ENCODE measurements around the gene ROCK2.

Gene ROCK2

GRCh38 chr2:11343368-11343649 is 1.1 kb downstream of the ROCK2 start:
- no peak for DNase-seq (ENCODE audit: low spot score)
- TF ChIP-seq, protein P1, sequence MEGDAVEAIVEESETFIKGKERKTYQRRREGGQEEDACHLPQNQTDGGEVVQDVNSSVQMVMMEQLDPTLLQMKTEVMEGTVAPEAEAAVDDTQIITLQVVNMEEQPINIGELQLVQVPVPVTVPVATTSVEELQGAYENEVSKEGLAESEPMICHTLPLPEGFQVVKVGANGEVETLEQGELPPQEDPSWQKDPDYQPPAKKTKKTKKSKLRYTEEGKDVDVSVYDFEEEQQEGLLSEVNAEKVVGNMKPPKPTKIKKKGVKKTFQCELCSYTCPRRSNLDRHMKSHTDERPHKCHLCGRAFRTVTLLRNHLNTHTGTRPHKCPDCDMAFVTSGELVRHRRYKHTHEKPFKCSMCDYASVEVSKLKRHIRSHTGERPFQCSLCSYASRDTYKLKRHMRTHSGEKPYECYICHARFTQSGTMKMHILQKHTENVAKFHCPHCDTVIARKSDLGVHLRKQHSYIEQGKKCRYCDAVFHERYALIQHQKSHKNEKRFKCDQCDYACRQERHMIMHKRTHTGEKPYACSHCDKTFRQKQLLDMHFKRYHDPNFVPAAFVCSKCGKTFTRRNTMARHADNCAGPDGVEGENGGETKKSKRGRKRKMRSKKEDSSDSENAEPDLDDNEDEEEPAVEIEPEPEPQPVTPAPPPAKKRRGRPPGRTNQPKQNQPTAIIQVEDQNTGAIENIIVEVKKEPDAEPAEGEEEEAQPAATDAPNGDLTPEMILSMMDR (IDR thresholded peaks at IDR 0.05; ENCODE audit: extremely low read depth, insufficient read depth, missing control alignments) = no peak
- in situ Hi-C loops (cut with MboI; ENCODE audit: low pct_unique_long_range_greater_than_20kb, low sequenced_read_pairs, unreplicated experiment) = no loop called here

- TF ChIP-seq, protein P1 (IDR thresholded peaks at IDR 0.05; ENCODE audit: extremely low read depth, insufficient read depth, missing control alignments) = no peak
- in situ Hi-C loops (cut with MboI; ENCODE audit: low pct_unique_long_range_greater_than_20kb, low sequenced_read_pairs, unreplicated experiment) = no loop called here
- DNase-seq (ENCODE audit: low spot score) = no peak
Measured at GRCh38 chr2:11342551-11343367, 1.7 kb downstream of the ROCK2 start.

GRCh38 chr2:11340717-11341116 is 3.7 kb downstream of the ROCK2 start:
- TF ChIP-seq, protein P1 (IDR thresholded peaks at IDR 0.05; ENCODE audit: extremely low read depth, insufficient read depth, missing control alignments) = no peak
- in situ Hi-C loops (cut with MboI; ENCODE audit: low pct_unique_long_range_greater_than_20kb, low sequenced_read_pairs, unreplicated experiment) = no loop called here
- no peak for DNase-seq (ENCODE audit: low spot score)

GRCh38 chr2:11339508-11340083 is 4.8 kb downstream of the ROCK2 start:
- no peak for DNase-seq (ENCODE audit: low spot score)
- in situ Hi-C loops (cut with MboI; ENCODE audit: low pct_unique_long_range_greater_than_20kb, low sequenced_read_pairs, unreplicated experiment) = no loop called here
- TF ChIP-seq, protein P1 (IDR thresholded peaks at IDR 0.05; ENCODE audit: extremely low read depth, insufficient read depth, missing control alignments) = no peak

DNA sequence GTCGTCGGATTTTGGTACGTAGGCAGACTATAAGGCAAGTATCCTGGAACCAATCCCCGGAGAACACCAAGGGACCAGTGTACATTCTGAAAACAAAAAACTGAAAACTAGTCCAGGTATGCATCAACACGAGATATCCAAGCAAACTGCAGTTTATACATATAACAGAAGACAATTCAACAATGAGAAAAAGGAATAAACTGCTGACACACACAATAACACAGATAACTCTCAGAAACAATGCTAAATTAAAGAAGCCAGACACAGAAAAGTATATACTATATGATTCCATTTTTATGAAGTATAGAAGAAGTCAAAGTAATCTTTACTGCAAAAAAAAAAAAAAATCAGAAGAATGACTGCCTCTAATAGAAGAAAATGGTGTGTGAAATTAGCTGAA is 5.9 kb downstream of the ROCK2 start:
- TF ChIP-seq, protein P1 (IDR thresholded peaks at IDR 0.05; ENCODE audit: extremely low read depth, insufficient read depth, missing control alignments) = no peak
- in situ Hi-C loops (cut with MboI; ENCODE audit: low pct_unique_long_range_greater_than_20kb, low sequenced_read_pairs, unreplicated experiment) = no loop called here
- DNase-seq (ENCODE audit: low spot score) = no peak

DNA sequence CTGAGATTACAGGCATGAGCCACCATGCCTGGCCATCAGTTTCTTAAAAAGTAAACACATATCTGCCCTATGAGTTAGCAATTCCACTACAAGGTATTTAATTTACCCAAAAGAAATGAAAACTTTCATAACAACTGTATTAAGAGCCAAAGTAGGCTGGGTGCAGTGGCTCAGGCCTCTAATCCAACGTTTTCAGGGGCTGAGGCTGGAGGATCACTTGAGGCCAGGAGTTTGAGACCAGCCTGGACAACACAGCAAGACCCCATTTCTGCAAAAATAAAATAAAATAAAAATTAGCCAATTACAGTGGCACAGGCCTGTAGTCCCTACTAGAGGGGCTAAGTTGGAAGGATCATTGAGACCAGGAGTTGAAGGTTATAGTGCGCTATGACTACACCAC is 6.5 kb downstream of the ROCK2 start:
- TF ChIP-seq, protein P1 (IDR thresholded peaks at IDR 0.05; ENCODE audit: extremely low read depth, insufficient read depth, missing control alignments) = no peak
- in situ Hi-C loops (cut with MboI; ENCODE audit: low pct_unique_long_range_greater_than_20kb, low sequenced_read_pairs, unreplicated experiment) = no loop called here
- DNase-seq (ENCODE audit: low spot score) = no peak
